ENCODE data around the gene LSM5.

LSM5 gene

DNA sequence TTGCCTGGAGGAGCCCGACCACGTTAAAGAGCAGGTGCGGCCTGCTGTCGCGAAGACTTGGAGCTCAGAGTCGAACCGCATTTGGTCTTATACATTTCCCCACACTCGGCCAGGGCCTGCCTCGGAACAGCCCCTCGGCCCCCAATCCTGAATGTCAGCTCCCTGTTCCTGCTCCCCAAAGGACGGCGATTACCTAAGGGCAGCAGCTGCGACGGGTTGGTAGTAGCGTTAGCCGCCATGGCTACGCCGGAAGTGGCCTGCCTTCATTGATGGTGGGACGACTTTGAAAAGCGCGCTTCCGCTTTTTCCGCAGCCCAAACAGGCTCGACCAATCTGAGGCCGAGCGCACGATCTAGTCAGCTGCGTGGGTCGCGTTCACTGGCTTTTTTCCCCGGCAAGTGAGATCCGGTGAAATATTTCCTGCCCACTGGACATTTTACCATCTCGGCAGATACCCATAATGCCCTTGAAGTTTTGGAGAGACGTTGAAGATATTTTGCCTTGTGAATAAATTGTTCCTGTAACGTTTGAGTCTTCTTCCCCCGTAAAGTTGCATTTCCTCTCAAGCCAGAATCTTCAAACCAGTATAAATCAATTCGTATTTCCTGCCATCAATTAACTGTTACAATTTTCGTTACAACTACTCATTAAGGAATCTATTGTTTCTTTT is at the start of gene LSM5:
Gene LSM5, minus strand, starts transcription at position 254 of the 670 bp plus-strand sequence. Its CDS starts 15 bp downstream, at position 239.
- peak; percentile 98 for DNase-seq

DNA sequence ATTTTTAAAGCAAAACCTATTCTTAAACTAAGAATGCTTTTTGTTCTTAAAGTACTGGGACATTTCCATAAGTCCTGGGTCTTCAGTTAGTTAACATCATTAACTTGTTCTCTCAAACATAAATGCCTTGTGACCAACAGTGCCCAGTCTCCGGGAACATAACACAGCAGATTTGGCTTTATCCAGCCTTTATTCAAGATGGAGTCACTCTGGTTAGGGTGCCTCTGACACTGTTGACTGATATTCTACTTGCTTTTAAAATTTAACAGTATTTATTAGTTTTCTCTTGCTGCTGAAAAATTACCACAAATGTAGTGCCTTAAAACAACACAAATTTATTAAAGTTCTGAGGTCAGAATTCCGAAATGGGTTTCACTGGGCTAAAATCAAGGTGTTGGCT is 49.2 kb upstream of the LSM5 start:
- DNase-seq = no peak

- no peak for DNase-seq
These were observed 47.6 kb upstream of the LSM5 start for GRCh38 chr7:32537760-32538159.

DNA sequence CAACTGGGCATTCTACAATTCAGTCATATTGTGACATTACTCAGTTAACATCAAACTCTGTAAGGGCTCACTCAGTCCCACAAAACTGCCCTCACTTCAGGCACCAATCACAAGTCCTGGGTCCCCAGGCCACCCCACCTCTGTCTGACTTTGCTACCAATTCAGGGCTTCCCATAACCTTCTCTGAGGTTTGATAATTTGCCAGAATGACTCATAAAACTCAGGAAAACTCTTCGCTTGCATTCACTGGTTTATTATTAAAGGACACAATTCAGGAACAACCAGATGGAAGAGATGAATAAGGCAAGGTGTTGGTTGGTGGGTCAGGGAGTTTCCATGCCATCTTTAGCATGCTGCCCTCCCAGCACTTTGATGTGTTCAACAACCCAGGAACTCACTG is 46.4 kb upstream of the LSM5 start:
- no peak for DNase-seq

DNA sequence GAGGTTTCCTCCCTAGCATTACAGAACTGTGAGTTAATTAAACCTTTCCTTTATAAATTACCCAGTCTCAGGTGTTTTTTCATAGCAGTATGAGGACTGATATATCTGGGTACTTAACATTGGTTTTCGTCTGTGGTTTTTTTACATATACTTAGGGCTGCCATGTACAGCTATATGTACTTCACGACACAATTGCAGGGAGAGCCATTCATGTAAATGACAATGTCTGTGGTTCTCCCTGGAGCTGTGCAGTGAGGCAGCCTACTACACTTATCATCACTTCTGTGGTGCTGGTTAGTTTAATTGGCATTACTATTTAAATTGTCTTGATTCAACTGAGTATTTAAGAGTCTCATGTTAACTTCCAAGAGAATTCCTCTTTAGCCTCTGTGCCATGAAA is 45.8 kb upstream of the LSM5 start:
- DNase-seq = no peak

DNA sequence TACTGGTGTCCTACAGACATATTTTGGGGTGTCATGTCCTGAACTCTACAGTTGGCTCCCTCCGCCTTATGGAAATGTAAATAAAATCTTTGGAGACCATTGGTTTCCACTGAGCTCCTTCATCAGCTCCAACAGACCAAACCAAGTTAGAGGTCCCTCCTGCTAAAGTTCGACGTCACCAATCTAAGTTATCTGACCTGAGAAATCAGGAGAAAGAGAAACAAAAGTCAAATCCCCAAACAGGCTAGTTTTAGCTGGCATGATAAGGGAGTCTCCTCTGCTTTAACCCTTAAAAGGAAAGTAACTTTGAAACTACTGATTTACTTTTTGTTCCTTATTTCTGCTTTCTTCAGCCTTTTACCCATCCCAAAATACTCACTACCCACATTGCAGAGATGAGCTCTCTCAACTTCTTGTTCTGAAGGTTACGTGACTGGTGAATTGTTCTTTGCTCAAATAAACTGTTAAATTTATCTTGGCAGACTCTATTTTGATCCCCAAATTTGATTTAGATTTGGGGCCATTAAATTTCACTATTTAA is 45.1 kb upstream of the LSM5 start:
- DNase-seq = no peak

DNA sequence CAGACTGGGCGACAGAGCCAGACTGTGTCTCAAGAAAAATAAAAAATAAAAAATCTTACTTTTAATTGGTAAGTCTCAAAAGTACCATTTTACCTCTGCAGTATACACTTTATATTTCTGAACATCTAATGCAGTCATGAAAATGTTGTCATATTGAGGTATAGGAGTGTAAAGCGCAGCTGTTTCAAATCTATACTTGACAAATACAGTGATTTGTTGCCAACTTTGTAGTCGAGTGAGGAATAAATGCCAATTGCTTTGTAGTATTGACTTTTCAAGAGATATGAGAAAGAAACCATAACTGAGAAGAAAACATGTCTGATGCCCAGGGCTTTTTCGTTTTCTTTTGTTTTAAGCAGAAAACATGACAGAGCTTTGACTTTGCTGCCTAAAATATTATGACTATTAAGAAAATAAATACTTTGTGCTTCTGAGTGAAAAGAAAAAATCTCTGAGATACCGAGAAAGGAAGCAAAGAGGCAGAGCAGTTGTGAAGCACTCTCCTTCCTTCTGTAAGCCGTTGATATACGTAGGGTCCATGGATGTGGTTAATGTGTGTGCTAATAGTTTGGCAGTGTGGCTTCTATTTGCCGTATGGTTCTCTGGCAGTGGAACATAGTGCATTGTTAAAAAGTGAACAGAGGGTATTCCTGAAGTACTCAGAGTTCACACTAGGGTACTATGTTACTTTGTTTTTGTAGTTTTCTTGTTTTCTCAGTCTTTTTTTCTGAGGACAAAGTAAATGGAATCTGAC is 43.3 kb upstream of the LSM5 start:
- DNase-seq = no peak

DNA sequence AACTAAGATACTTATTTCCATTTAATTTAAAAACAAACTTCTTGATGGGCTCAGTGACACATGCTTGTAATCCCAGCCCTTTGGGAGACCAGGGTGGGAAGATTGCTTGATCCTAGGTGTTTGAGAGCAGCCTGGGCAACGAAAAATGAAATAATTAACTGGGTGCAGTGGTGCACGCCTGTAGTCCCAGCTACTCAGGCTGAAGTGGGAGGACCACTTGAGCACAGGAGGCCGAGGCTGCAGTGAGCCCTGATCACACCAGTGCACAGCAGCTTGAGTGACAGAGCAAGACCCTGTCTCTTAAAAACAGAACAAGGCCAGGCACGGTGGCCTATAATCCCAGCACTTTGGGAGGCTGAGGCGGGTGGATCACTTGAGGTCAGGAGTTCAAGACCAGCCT is 42.5 kb upstream of the LSM5 start:
- DNase-seq = no peak

GRCh38 chr7:32532086-32532485 is 41.9 kb upstream of the LSM5 start:
- DNase-seq = no peak

DNA sequence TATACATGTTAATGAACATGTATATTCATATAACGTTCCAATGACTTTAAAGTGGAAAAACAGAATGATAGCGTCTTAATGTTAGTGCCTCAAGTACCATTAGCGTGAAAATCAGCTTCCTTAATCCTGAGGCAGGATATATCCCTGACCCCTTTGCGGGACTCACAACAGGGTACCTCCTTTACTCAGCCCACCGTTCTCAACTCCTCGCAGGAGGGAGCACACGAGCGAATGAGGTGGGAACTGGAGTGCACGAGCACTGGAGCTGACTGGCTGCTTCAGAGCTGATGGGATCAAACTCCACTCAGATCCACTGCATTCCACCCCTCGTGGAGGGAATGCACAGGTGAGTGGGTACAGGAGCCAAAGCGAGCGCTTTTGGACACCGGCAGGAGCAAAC is 41.2 kb upstream of the LSM5 start:
- DNase-seq = no peak

GRCh38 chr7:32525839-32526238 is 35.7 kb upstream of the LSM5 start:
- no peak for DNase-seq

DNA sequence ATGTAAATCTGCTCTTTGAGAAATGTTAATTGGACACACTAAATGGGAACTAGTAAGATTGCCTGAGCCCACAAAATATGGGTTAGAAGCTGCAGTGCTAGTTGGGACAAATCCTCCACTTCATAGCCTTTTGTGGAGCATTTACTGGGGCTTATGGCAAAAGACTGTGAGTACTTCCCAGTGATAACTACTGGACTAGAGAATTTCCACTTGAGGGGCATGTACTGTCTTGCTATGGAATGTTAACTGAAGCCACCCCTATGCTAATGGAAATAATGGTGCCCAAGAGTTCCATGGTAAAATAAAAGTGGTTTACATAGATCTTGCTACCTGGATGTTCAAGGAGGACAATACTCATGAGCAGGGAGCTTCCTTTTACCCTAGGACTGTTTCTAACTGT is 34.5 kb upstream of the LSM5 start:
- no peak for DNase-seq

DNA sequence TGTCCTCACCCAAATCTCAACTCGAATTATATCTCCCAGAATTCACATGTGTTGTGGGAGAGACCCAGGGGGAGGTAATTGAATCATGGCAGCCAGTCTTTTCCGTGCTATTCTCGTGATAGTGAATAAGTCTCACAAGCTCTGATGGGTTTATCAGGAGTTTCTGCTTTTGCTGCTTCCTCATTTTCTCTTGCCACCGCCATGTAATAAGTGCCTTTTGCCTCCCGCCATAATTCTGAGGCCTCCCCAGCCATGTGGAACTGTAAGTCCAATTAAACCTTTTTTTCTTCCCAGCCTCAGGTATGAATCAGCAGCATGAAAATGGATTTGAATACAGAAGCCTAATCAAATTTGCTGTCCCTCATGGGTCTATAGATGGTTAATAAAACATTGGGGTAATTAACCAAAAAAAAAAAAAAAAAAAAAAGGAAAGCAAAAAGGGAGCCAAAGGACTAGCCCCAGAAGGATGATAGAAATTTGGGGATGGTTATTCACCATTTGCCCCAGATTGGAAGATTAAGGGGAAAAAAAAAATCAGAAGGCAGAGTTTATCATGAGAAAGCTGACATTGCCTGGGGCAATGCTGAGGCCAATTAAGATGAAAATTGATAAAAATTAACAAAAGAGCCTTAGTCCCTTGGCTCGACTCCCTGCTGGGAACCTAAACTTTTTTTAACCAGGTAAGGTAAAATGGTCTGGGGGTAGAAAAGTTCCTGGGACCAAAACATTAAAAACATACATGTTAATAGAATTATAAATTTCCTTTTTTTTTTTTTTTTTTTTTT is 32.8 kb upstream of the LSM5 start:
- DNase-seq = no peak

DNA sequence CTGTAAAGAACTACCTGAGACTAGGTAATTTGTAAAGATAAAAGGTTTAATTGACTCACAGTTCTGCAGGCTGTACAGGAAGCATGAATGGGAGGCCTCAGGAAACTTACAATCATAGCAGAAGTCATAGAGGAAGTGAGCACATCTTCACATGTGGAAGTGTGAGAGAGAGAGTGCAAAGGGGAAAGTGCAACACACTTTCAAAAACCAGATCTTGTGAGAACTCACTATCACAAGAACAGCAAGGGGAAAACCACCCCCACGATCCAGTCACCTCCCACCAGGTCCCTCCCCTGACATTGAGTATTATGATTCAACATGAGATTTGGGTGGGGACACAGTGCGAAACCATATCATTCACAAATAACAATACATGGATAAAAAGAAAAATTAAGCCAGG is 29.6 kb upstream of the LSM5 start:
- DNase-seq = no peak

DNA sequence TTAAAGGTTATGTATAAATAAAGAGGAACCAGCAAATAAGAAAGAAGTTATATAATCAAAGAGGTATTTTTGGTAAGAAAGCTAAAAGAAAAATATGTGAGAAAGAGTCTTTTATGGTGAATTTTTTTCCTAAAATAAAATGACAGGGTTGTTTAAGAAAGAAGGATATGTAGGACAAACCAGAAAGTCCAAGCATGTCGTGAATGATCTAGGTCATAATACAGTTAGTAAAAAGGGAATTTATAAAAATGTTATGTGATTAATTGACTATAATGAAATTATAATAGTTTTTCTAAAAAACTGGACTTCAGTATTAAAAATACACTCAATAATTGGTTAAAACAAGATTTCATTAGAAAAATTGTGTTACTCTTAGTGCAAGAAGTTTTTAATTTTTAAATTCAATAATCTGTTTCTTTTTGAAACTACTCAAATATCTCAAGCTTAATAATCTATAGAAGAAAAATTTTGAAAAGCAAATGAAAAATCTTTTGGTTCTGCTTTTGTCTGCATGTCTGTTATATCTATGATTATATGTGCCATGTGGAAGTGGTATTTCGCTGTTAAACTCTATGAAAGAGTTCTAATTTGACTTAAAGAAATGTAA is 28.5 kb upstream of the LSM5 start:
- DNase-seq = peak; percentile 30 to 34

- DNase-seq = no peak
These were observed 26.4 kb upstream of the LSM5 start for GRCh38 chr7:32516551-32517100.

DNA sequence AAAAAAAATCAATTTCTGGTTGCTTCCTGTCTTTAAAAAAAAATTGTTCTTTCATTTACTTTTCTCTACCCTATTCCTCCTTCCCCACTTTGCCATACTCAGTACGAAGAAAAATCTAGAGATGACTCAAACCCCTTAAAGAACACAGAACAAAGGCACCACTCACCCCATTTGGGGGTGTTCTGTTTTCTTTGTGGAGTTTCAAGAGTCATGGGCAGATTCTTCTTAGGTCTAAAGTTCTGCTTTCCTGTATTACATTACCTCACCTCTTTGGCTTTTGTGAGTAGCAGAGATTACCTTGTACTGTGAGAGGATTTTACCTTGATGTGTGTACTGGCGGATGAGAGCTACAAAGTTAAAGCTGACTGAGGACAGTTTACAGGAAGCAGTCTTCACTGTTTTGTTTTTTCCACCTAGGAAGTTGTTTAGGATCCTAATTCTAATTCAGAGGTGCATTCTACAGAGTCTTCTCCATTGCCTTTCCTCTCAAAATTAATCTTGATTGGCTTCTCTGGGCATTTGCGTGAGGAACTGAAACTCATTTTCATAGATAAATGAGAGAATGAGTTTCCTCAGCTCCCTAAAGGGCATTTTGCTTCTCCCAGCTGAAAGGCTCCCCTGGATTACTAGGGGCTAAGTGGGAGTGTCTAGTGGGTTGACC is 25.8 kb upstream of the LSM5 start:
- DNase-seq = no peak

DNA sequence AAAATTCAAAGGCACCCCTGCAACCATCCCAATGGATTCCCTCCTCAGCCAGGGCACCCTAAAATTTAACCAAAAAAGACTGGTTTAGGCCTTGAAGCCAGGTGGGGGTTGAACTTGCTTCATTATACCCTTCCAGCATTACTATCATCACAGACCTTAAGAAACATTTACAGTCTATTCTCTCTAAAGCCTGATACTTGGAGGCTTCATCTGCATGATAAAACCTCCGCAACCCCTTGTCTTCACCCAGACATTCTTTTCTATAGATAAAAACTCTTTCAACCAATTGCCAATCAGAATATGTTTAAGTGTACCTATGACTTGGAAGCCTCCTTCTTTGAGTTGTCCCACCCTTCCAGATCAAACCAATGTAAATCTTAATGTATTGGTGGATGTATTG is 23.0 kb upstream of the LSM5 start:
- DNase-seq = no peak

- DNase-seq = no peak
These were observed 21.6 kb upstream of the LSM5 start for GRCh38 chr7:32511791-32512190.

- DNase-seq = no peak
These were observed 17.2 kb upstream of the LSM5 start for GRCh38 chr7:32507414-32507813.

DNA sequence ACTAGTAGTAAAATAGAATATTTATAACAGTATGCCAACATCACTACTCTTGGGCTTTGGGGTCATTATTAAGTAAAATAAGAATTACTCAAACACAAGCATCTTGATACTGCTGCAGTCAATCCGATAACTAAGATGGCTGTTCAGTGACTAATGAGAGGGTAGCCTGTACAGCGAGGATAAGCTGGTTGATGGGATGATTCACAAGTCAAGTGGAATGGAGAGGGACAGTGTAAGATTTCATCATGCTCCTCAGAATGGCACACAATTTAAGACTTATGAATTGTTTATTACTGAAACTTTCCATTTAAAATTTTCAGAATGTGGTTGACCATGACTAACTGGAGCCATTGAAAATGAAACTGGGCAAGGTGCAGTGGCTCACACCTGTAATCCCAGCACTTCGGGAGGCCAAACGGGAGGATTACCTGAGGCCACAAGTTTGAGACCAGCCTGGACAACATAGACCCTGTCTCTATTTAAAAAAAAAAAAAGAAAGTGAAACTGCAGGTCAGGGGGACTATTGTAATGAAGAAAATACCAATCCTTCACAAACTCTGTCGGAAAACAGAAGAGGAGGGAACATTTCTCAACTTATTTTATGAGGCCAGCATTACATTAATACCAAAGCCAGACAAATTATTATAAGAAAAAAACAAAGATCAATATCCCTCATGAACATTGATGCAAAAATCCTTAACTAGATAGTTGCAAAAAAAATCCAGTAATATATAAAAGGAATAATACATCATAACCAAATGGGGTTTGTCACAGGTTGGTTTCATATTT is 16.3 kb upstream of the LSM5 start:
- DNase-seq = no peak
